ENCODE measurements around the gene BAK1.

GRCh38 chr6:33593414-33593727 lies 13.3 kb upstream of the BAK1 start:
- TF ChIP-seq EZH2 (IDR thresholded peaks at IDR 0.05; ENCODE audit: insufficient read depth, low read length) (no peak), CTCF (IDR thresholded peaks at IDR 0.05; ENCODE audit: insufficient read depth, low read depth, low read length) (no peak)
